HCEC 1CT (cell line): ENCODE data around the gene GBX1.
A peak's percentile ranks its signal among the peaks of the same experiment; 100 is the strongest.

Experiments
- DNase-seq: peaks from one replicate; pipeline ENCODE4 v3.0.0-alpha.2; 2017

The GBX1 gene

GRCh38 chr7:151110941-151111645 is 56.4 kb downstream of the GBX1 start:
- peak; percentile 54 for DNase-seq

- no peak for DNase-seq
Observed at GRCh38 chr7:151110236-151110940, 57.1 kb downstream of the GBX1 start.

GRCh38 chr7:151109094-151110048 is 58.1 kb downstream of the GBX1 start:
- DNase-seq, result peak; percentile 44

- DNase-seq, result no peak
Observed at GRCh38 chr7:151107882-151108281, 59.6 kb downstream of the GBX1 start.

- DNase-seq, result no peak
Observed at GRCh38 chr7:151104411-151105235, 62.9 kb downstream of the GBX1 start.

- DNase-seq, result no peak
Observed at GRCh38 chr7:151103973-151104372, 63.5 kb downstream of the GBX1 start.

- no peak for DNase-seq
Observed at GRCh38 chr7:151102991-151103390, 64.5 kb downstream of the GBX1 start.

- DNase-seq, result no peak
Observed at GRCh38 chr7:151101621-151102396, 65.7 kb downstream of the GBX1 start.

- DNase-seq, result no peak
Observed at GRCh38 chr7:151100921-151101320, 66.6 kb downstream of the GBX1 start.

GRCh38 chr7:151099486-151100211 is 67.8 kb downstream of the GBX1 start:
- no peak for DNase-seq
